GM12872 (cell line): ENCODE results near the gene PRPF8.

Source experiments
- CTCF ChIP-seq: IDR thresholded peaks from 3 replicates; pipeline ENCODE4 v1.5.1; 2011; ENCODE audit warnings: low read depth, mild to moderate bottlenecking, low read length, moderate library complexity; ENCODE audit not compliant: insufficient read depth

PRPF8 gene

GRCh38 chr17:1651559-1651844, 33.2 kb downstream of the PRPF8 start:
- no peak for TF ChIP-seq CTCF

- no peak for TF ChIP-seq CTCF
These were observed 33.7 kb downstream of the PRPF8 start for GRCh38 chr17:1650731-1651558.

GRCh38 chr17:1649844-1650501, 34.7 kb downstream of the PRPF8 start, which contains the start of gene RILP:
Gene RILP, minus strand, starts transcription at chr17:1649866. Its CDS starts 62 bp downstream, at chr17:1649804.
- no peak for TF ChIP-seq CTCF

GRCh38 chr17:1648963-1649843, 35.5 kb downstream of the PRPF8 start:
- TF ChIP-seq CTCF: peak; percentile 84

- TF ChIP-seq CTCF: peak; percentile 33; the same call in 2 of the 3 replicates
These were observed 36.3 kb downstream of the PRPF8 start for GRCh38 chr17:1648173-1648962.

GRCh38 chr17:1647802-1648171, 36.9 kb downstream of the PRPF8 start:
- TF ChIP-seq CTCF: no peak
